Measurements from ENCODE around the gene SWAP70.

SWAP70 gene

DNA sequence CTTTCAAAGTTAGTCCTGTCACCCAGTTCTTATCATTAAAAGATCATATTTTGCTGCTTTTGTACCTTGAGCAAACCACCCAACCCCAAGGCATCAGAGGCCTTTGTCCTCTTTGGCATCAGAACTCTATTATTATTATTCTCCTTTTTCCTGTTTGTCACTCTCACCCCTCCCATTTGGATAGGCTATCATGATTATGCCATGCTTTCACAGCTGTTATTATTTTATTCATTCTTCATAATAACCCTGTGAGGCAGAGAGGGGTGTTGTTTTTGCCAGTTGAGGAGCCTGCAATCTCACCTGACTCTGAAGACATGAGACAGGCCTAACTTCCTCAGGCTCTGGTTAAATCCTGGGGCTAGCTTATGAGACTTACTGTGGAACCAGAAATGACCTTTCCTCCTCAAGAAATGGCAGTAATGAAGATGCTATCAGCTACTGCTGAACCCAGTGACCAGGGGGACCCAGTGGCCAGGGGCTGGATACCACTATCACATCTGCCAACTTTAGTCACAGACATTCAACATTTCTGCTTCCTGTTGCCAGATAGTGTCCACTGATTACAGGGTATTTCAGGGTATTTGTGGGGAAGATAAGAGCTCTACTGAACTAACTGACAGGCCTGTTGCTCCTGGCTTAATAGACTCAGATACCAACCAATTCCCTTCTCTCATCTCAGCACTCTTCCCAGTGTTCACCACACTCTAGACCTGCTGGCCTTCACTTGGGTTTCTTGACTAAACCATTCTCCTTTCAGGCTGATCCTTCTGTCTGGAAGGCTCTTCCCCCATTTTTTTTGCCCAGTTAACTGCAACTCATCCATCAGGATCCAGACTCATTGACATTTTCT, 11.8 kb upstream of the SWAP70 start:
- no peak for DNase-seq (ENCODE audit: low read depth)

DNA sequence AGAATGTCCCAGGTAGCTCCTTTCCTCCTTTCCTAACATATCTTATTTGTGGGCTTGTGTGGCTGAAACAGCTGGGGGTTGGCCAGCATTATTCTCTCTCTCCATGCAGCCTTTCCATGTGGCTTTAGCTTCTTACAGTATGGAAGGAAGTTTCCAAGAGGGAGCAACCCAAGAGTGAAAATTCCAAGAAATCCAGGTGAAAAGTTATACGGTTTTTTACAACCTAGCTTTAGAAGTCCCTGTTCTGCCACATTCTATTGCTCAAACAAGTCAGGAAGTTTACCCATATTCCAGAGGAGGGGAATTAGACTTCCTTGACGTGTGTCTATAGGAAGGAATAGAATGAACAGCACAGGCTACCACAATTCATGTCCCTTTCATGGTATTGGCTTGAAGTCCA, 10.0 kb upstream of the SWAP70 start:
- DNase-seq (ENCODE audit: low read depth), result no peak

GRCh38 chr11:9656864-9657263, 7.0 kb upstream of the SWAP70 start:
- DNase-seq (ENCODE audit: low read depth), result no peak

DNA sequence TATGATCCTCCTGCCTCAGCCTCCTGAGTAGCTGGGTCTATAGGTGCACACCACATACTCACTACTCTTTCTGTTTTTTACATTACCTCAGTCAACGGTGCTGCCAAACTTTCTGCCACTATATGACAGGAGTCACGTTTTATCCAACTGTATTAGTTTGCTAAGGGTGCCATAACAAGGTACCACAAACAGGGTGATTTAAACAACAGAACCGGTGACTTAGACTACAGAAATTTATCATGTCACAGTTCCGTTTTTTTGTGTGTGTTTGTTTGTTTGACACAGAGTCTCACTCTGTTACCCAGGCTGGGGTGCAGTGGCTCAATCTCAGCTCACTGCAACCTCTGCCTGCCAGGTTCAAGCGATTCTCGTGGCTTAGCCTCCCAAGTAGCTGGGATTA, 6.3 kb upstream of the SWAP70 start:
- DNase-seq (ENCODE audit: low read depth), result no peak

DNA sequence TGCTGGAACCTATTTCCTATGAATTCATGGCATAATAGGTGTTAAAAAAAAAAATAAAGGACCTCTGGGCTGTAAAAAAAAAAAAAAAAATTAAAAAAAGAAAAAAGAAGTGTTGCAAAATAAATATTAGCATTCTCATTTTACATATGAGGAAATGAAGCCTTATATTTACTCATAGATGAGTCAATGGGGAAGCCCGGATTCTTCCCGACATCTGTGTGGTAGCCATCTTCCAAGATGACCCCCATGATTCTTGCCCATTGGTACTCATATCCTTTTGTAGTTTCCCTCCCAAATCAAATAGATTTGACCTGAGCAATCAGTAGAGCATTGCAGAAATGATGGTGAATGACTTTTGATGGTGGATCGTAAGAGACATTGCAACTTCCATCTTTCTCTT, 3.0 kb upstream of the SWAP70 start:
- peak; percentile 69 for DNase-seq (ENCODE audit: low read depth)

DNA sequence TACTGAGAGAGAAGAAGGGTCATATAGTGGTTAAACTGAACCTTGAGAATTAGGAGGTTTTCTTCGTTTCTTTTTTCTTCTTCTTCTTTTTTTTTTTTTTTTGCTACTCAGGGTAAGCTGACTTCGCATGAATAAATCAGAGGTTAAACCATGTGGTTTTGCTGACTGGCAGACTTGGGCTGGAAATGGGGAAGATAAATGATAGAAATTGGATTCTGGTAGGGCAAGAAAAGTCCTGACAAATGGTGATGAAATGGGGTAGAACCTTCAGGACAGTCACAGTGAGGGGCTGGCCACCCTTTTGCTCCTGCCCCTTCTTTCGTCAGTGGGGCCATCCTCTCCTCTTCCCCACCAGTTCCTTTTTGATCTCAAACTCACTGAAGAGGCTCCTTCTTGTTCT, 1.6 kb upstream of the SWAP70 start:
- DNase-seq (ENCODE audit: low read depth), result no peak

- peak; percentile 24 for DNase-seq (ENCODE audit: low read depth)
Observed at GRCh38 chr11:9664276-9665171, 647 bp downstream of the SWAP70 start.

- DNase-seq (ENCODE audit: low read depth), result no peak
Observed at GRCh38 chr11:9665749-9666148, 1.9 kb downstream of the SWAP70 start.

GRCh38 chr11:9669954-9670353, 6.1 kb downstream of the SWAP70 start:
- DNase-seq (ENCODE audit: low read depth), result no peak

DNA sequence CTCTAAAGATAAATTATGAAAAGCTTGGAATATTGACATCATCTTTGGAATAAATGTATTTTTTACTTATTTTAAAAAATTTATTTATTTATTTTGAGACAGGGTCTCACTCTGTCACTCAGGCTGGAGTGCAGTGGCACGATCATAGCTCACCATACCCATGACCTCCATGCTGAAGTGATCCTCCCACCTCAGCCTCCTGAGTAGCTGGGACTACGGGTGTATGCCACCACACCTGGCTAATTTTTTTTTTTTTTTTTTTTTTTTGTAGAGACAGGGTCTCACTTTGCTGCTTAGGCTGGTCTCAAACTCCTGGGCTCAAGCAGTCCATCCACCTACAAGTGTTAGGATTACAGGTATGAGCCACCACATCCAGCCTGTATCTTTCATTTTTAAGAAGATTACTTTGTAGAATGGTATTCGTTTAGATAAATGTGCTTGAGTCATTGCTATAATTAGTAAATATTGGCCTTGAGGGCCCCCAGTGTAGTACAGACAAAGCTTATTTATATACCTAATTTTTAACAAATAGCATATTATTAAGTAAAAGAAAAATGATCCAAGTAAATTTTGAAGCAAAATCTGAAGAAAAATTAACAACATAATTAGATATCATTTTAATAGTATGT, 8.5 kb downstream of the SWAP70 start:
- no peak for DNase-seq (ENCODE audit: low read depth)

DNA sequence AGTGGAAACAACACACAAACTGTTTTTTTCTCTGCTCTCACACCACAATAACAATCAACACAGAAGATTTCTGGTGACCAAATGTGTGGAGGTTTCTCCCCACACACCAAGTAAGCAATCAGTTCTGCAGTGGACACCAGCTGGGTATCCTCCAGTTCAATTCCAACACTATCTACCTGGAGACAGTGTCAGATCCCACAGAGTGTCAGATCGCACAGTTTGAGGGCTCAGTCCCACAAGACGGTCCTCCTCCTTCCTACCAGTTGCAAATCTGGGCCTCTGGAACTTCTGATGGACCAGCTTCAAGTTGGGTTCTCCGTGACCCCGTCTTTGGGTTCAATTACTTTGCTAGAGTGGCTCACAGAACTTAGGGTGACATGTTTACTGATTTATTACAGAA, 9.0 kb downstream of the SWAP70 start:
- DNase-seq (ENCODE audit: low read depth), result no peak

GRCh38 chr11:9675691-9676090, 11.8 kb downstream of the SWAP70 start:
- no peak for DNase-seq (ENCODE audit: low read depth)

GRCh38 chr11:9677951-9678350, 14.1 kb downstream of the SWAP70 start:
- DNase-seq (ENCODE audit: low read depth), result no peak

GRCh38 chr11:9678576-9678975, 14.7 kb downstream of the SWAP70 start:
- DNase-seq (ENCODE audit: low read depth), result no peak

GRCh38 chr11:9680028-9680427, 16.2 kb downstream of the SWAP70 start:
- DNase-seq (ENCODE audit: low read depth), result no peak

DNA sequence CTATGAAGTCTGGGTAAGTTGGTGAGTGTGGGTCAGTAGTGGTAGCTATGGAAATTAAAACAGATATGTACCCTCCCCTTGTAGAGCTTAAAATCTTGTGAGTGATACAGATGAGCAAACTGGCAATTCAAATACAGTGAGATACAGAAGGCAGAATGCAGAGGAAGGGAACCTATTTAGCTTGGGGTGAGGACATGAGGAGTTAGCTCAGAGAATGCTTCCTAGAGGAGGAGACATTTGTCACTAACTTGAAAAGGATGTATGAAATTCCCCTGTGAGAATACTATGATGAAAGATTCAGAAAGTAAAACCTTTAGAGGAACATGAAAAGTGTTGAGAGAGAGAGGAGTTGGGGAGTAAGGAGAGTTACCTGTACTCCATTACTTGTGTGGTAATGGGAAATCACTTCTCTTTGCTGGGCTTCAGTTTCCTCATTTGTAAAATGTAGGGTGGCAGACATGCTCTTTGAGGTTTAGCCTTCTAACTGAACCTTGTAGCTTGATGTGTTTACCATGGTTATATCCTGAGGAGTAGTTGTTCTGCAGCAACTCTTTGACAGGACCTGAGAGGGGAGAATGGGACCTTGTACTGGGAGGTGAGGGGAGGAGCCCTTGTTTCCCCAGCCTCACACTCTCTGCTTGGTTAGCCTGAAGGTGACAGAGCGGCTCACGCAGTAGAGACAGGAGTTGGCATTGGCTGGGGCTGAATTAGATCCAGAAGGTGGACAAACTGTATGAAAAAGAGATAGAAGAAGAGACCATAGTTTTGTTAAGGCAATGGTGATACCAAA, 17.9 kb downstream of the SWAP70 start:
- no peak for DNase-seq (ENCODE audit: low read depth)

GRCh38 chr11:9687711-9688477, 24.0 kb downstream of the SWAP70 start:
- DNase-seq (ENCODE audit: low read depth), result no peak

GRCh38 chr11:9688716-9689511, 25.0 kb downstream of the SWAP70 start:
- DNase-seq (ENCODE audit: low read depth), result peak; percentile 63

DNA sequence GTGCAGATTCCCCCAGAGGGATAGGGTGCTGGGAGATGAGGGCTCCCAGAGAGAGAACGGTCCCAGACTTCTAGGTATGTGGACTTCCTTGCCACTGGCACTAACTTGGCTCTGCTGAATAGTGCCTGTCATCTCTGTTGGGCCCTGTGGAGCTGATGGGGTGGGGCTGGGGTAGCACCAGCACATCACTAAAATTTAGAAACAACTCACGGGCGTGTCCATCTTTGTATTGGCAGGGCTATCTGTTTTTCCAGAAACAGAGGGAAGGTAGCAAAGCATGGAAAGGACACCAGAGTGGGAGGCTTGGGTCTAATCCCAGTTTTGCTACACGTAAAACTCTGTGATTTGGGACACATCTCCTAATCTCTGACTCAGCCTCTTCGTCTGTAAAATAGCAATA, 25.8 kb downstream of the SWAP70 start:
- DNase-seq (ENCODE audit: low read depth), result no peak

GRCh38 chr11:9691865-9692264, 28.0 kb downstream of the SWAP70 start:
- DNase-seq (ENCODE audit: low read depth), result peak; percentile 42

Measured in HS-5 (cell line).